Testis (tissue), 2 donors: Measurements from ENCODE around the gene GRIK2.

Source experiments
- POLR2A ChIP-seq: fragments of 450-650 bp; IDR thresholded peaks from one replicate; pipeline ENCODE4 v1.6.1; 2017; ENCODE audit warnings: antibody characterized with exemption, mild to moderate bottlenecking, moderate library complexity
- TF ChIP-seq, protein P1 (sequence below), 3 experiments: fragments of 450-650 bp in 2 of 3; fragments of 200-600 bp in 1 of 3; sonication (generic) in 1 of 3; IDR thresholded peaks; one replicate each; pipeline ENCODE4 v1.5.1; 2016 to 2019; ENCODE audit warnings: antibody characterized with exemption in 3 of 3, mild to moderate bottlenecking in 2 of 3, moderate library complexity in 1 of 3

DNA sequence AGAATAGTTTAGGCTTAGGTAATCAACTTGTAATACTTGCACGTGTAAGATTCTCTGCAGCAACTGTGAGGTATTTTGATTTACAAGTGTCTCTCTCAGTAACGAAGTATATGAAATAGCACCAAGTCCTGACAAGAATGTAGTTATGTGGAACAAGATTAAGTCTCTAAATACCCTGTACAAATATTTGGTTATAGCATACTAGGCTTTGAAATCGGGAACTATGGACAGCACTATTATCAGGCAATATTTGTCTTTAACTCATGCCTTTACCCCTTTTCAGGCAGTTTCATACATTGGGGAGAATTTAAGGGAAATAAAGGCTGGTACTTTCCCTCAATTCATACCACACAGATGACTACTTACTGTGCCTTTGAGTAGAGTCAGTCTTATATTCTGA, 93.2 kb downstream of the GRIK2 start:
- TF ChIP-seq, protein P1, sequence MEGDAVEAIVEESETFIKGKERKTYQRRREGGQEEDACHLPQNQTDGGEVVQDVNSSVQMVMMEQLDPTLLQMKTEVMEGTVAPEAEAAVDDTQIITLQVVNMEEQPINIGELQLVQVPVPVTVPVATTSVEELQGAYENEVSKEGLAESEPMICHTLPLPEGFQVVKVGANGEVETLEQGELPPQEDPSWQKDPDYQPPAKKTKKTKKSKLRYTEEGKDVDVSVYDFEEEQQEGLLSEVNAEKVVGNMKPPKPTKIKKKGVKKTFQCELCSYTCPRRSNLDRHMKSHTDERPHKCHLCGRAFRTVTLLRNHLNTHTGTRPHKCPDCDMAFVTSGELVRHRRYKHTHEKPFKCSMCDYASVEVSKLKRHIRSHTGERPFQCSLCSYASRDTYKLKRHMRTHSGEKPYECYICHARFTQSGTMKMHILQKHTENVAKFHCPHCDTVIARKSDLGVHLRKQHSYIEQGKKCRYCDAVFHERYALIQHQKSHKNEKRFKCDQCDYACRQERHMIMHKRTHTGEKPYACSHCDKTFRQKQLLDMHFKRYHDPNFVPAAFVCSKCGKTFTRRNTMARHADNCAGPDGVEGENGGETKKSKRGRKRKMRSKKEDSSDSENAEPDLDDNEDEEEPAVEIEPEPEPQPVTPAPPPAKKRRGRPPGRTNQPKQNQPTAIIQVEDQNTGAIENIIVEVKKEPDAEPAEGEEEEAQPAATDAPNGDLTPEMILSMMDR (IDR thresholded peaks at IDR 0.05) = no peak
- TF ChIP-seq POLR2A = no peak
